B cell (primary cell): ENCODE measurements around the gene RNF39. TPM values are rescaled to one million over a fixed set of nuclear protein-coding genes. Genes with fewer than 3 reads are reported as not detected.
A peak's percentile ranks its signal among the peaks of the same experiment; 100 is the strongest.

Source experiments
- ATAC-seq: fragments of 200-7000 bp; cut with Tn5 transposase; one replicate; pipeline ENCODE4 v1.10.0; 2021; ENCODE audit warnings: low read depth, mild to moderate bottlenecking, moderate number of reproducible peaks, moderate library complexity
- CTCF ChIA-PET: fragments of 350-600 bp; sonication (Branson Sonifier 250); formaldehyde crosslinking; loops from one replicate; lab custom pipeline; 2021; ENCODE audit warnings: antibody characterized with exemption, inconsistent platforms; lab: Charles Lee
- POLR2A ChIA-PET: fragments of 350-600 bp; sonication (Branson Sonifier 250); formaldehyde crosslinking; loops from one replicate; lab custom pipeline; 2021; ENCODE audit warnings: antibody characterized with exemption; lab: Charles Lee
- DNase-seq: peaks from one replicate; pipeline ENCODE4 v3.0.0; 2013
- H2AFZ ChIP-seq: 2 replicates; pipeline ENCODE4 v1.6.1; 2012; ENCODE audit warnings: mild to moderate bottlenecking, low read depth, low read length; ENCODE audit not compliant: insufficient read depth, poor library complexity, severe bottlenecking
- H3K27ac ChIP-seq, 2 donors: 1 replicate in 1 of 2; 2 replicates in 1 of 2; pipeline ENCODE4 v1.5.1; 2012 to 2013; ENCODE audit warnings: low read length in 2 of 2, mild to moderate bottlenecking in 2 of 2, moderate library complexity in 1 of 2
- H3K27me3 ChIP-seq, 4 experiments: fragments of 200-600 bp in 1 of 4; sonication (generic) in 1 of 4; replicated peaks in 1 of 4; 1 replicate in 2 of 4; 2 replicates in 2 of 4; pipeline versions ENCODE4 v1.6.1 to v1.7.0; 2013 to 2016; ENCODE audit warnings: low read length in 3 of 4, mild to moderate bottlenecking in 2 of 4, mixed read lengths in 1 of 4, moderate library complexity in 1 of 4; ENCODE audit not compliant: insufficient read depth in 4 of 4, control insufficient read depth in 3 of 4; ENCODE audit errors: control extremely low read depth in 1 of 4
- H3K36me3 ChIP-seq, 2 experiments: replicated peaks in 1 of 2; 1 replicate in 1 of 2; 2 replicates in 1 of 2; pipeline versions ENCODE4 v1.6.1 to v1.7.1; 2013; ENCODE audit warnings: low read length in 1 of 2; ENCODE audit not compliant: insufficient read depth in 2 of 2, control insufficient read depth in 1 of 2; ENCODE audit errors: control extremely low read depth in 1 of 2, extremely low read depth in 1 of 2
- H3K4me1 ChIP-seq, 2 donors: fragments of 200-600 bp in 1 of 2; sonication (generic) in 1 of 2; 1 replicate in 1 of 2; 2 replicates in 1 of 2; pipeline versions ENCODE4 v1.5.1 to v1.6.1; 2013 to 2017; ENCODE audit warnings: low read length in 2 of 2; ENCODE audit not compliant: control insufficient read depth in 2 of 2, insufficient read depth in 2 of 2
- H3K4me2 ChIP-seq: replicated peaks from 2 replicates; pipeline ENCODE3; 2012; ENCODE audit warnings: mild to moderate bottlenecking, low read depth, low read length; ENCODE audit not compliant: poor library complexity, severe bottlenecking
- H3K4me3 ChIP-seq, 5 experiments: fragments of 200-600 bp in 1 of 5; sonication (generic) in 1 of 5; 1 replicate in 3 of 5; 2 replicates in 2 of 5; pipeline versions ENCODE4 v1.5.1 to v1.7.0; 2011 to 2016; ENCODE audit warnings: low read length in 4 of 5, mild to moderate bottlenecking in 4 of 5, low read depth in 2 of 5, control low read depth in 1 of 5, moderate library complexity in 1 of 5; ENCODE audit not compliant: insufficient read depth in 1 of 5; ENCODE audit errors: control extremely low read depth in 1 of 5, extremely low read depth in 1 of 5
- H3K79me2 ChIP-seq: fragments of 200-600 bp; sonication (generic); one replicate; pipeline ENCODE4 v1.6.0; 2016; ENCODE audit warnings: low read length; ENCODE audit not compliant: control insufficient read depth, insufficient read depth
- H3K9ac ChIP-seq: fragments of 200-600 bp; sonication (generic); 2 replicates; pipeline ENCODE4 v1.6.1; 2017; ENCODE audit warnings: mild to moderate bottlenecking, low read length, moderate library complexity
- H3K9me3 ChIP-seq, 3 donors: one replicate each; pipeline versions ENCODE4 v1.6.1 to v1.7.1; 2013; ENCODE audit warnings: low read length in 2 of 3; ENCODE audit not compliant: control insufficient read depth in 2 of 3, insufficient read depth in 1 of 3; ENCODE audit errors: control extremely low read depth in 1 of 3
- H4K20me1 ChIP-seq: 2 replicates; pipeline ENCODE4 v1.6.0; 2012; ENCODE audit warnings: mild to moderate bottlenecking, low read length; ENCODE audit not compliant: insufficient read depth, control insufficient read depth, poor library complexity, severe bottlenecking
- H3K27ac Mint-ChIP-seq: one replicate; pipeline ENCODE4 v1.8.0; 2021; ENCODE audit warnings: mixed read lengths
- H3K27me3 Mint-ChIP-seq: one replicate; pipeline ENCODE4 v1.8.0; 2021; ENCODE audit warnings: mixed read lengths
- H3K4me1 Mint-ChIP-seq: one replicate; pipeline ENCODE4 v1.8.0; 2021; ENCODE audit warnings: mixed read lengths
- H3K4me3 Mint-ChIP-seq: one replicate; pipeline ENCODE4 v1.8.0; 2021; ENCODE audit warnings: mixed read lengths
- H3K9me3 Mint-ChIP-seq: one replicate; pipeline ENCODE4 v1.8.0; 2022; ENCODE audit warnings: mixed read lengths; ENCODE audit not compliant: insufficient read depth
- CTCF ChIP-seq: fragments of 200-600 bp; IDR thresholded peaks from one replicate; pipeline ENCODE4 v1.8.0; 2022; ENCODE audit warnings: antibody characterized with exemption, mild to moderate bottlenecking
- EZH2 ChIP-seq: IDR thresholded peaks from 2 replicates; pipeline ENCODE4 v1.6.1; 2012; ENCODE audit warnings: borderline replicate concordance, low read depth, mild to moderate bottlenecking, moderate library complexity, low read length; ENCODE audit not compliant: insufficient read depth, poor library complexity, severe bottlenecking
- WGBS: methylation state at CpG from one replicate; pipeline ENCODE4 v1.1.5; 2013; ENCODE audit warnings: missing lambda C conversion rate; ENCODE audit not compliant: insufficient coverage; 5-methylcytosine and 5-hydroxymethylcytosine counted together
- intact Hi-C: fragments of 100-400 bp; cut with micrococcal nuclease; formaldehyde crosslinking; loops from one replicate; pipeline ENCODE4 v1.10.0; 2022
- polyA plus RNA-seq: library from polyadenylated mRNA; depleted of rRNA; stranded (reverse); fragments of >200 nt; gene quantifications from 2 replicates; pipeline ENCODE4 v1.2.3, GENCODE V29; 2012
- small RNA-seq: library from RNA; depleted of rRNA; stranded (forward); fragments of <200 nt; gene quantifications from one replicate; pipeline ENCODE3, GENCODE V24; 2012; ENCODE audit warnings: low replicate concordance, low read depth; ENCODE audit not compliant: insufficient read length
- total RNA-seq, 2 donors: library from RNA; stranded (reverse); fragments of 120-200 nt in 1 of 2; gene quantifications; 1 replicate in 1 of 2; 2 replicates in 1 of 2; pipeline versions ENCODE4 v1.2.3 to v1.2.4, GENCODE V29; 2013 to 2022

The RNF39 gene
- total and polyA plus RNA-seq, 2 donors (not counting 1 experiment from before 2014, with no cell fraction given): not detected

DNA sequence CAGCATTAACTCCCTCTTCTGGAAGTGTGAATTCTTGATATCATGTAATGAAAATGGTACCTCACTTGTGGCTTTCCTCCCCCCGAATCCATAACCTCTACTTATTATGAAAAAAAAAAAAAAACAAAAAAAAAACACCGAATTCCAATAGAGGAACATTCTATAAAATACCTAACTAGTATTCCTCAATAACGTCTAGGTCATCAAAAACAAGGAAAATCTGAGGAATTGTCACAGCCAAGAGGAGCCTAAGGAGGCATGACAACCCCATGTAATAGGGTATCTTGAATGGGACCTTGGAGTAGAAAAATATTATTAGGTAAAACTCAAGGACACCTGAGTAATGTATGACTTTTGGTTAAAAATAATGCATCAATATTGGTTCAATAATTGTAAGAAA lies 53.4 kb downstream of the RNF39 start:
- H3K4me3 Mint-ChIP-seq: no peak overlapping the region
- Histone ChIP-seq H3K4me1 (peaks cover 7 to 14% of the 10 kb centered on the region in 2 donors), H3K4me2 (no peak overlapping the region), H3K36me3 (no peaks in the 10 kb centered on the region), H3K27me3 (no peaks in the 10 kb centered on the region), H2AFZ (no peak overlapping the region), H3K9ac (no peak overlapping the region), H3K27ac (no peak overlapping the region), H3K4me3 (no peak overlapping the region), H4K20me1 (no peaks in the 10 kb centered on the region), H3K79me2 (no peaks in the 10 kb centered on the region), H3K9me3 (no peaks in the 10 kb centered on the region)
- no peak overlapping the region for H3K27ac Mint-ChIP-seq
- WGBS: no CpG with 5 or more reads among the region's 3 CpGs
- ATAC-seq (no peak), DNase-seq (no peak)
- peaks cover 10% of the 10 kb centered on the region for H3K4me1 Mint-ChIP-seq
- ChIA-PET CTCF (interaction anchor here (0.7 to 1.2 kb wide), 2 partner anchors 10 to 1913 kb away, joined by 3 read pairs; no protein-coding TSS in a partner anchor), POLR2A (no interaction called here)
- no peaks in the 10 kb centered on the region for H3K9me3 Mint-ChIP-seq
- no peaks in the 10 kb centered on the region for H3K27me3 Mint-ChIP-seq
- TF ChIP-seq EZH2 (no peak), CTCF (no peak)
- intact Hi-C loops: no loop called here

GRCh38 chr6:30020626-30021025 lies 54.9 kb downstream of the RNF39 start:
- H3K27me3 ChIP-seq: no peaks in the 10 kb centered on the region
- ChIA-PET POLR2A (no interaction called here), CTCF (interaction anchor here (0.7 kb wide), 1 partner anchor 219 kb away, joined by 4 read pairs; no protein-coding TSS in a partner anchor)
- Mint-ChIP-seq H3K9me3 (no peaks in the 10 kb centered on the region), H3K27me3 (no peaks in the 10 kb centered on the region), H3K4me1 (peaks cover 10% of the 10 kb centered on the region), H3K27ac (no peak overlapping the region), H3K4me3 (no peak overlapping the region)
- TF ChIP-seq EZH2: no peak
- TF ChIP-seq CTCF: no peak
- H3K36me3 ChIP-seq: no peaks in the 10 kb centered on the region
- H3K9me3 ChIP-seq: no peaks in the 10 kb centered on the region
- H2AFZ ChIP-seq: no peak overlapping the region
- no peaks in the 10 kb centered on the region for H4K20me1 ChIP-seq
- H3K9ac ChIP-seq: no peak overlapping the region
- ATAC-seq (no peak), DNase-seq (peak; percentile 24)
- H3K4me2 ChIP-seq: no peak overlapping the region
- H3K27ac ChIP-seq: no peak overlapping the region
- no peak overlapping the region for H3K4me3 ChIP-seq
- H3K4me1 ChIP-seq: peaks cover 7 to 14% of the 10 kb centered on the region in 2 donors
- intact Hi-C loops: no loop called here
- WGBS: no CpG with 5 or more reads among the region's 1 CpG
- H3K79me2 ChIP-seq: no peaks in the 10 kb centered on the region

Small RNA genes within 50 kb of the gene (small RNA-seq; reads per million reads assigned to genes)
- not detected for gene RF02218
- not detected for gene RF02219
- not detected for gene RF02220

Other genes with a start within 250 kb of the RNF39 start
- 6.4 and 8.8 TPM in 2 replicates for gene HLA-G, start 247.9 kb downstream of the RNF39 start, total RNA-seq
- 1.2 and 3.2 TPM in 2 replicates for gene HLA-G, start 247.9 kb downstream of the RNF39 start, polyA plus RNA-seq
- gene HLA-A, start 133.2 kb downstream of the RNF39 start, total RNA-seq: 1,591 and 1,607 TPM in 2 replicates
- gene HLA-A, start 133.2 kb downstream of the RNF39 start, polyA plus RNA-seq: 1,420 and 2,454 TPM in 2 replicates
- 38.8 and 39.7 TPM in 2 replicates for gene POLR1H, start 14.5 kb downstream of the RNF39 start, total RNA-seq
- 67.9 and 71.0 TPM in 2 replicates for gene POLR1H, start 14.5 kb downstream of the RNF39 start, polyA plus RNA-seq
- 44.8 and 49.5 TPM in 2 replicates for gene PPP1R11, start 8.6 kb downstream of the RNF39 start, total RNA-seq
- gene PPP1R11, start 8.6 kb downstream of the RNF39 start, polyA plus RNA-seq: 47.8 and 48.7 TPM in 2 replicates
- gene TRIM31, start 37.3 kb upstream of the RNF39 start, total RNA-seq: not detected in 2 replicates
- gene TRIM31, start 37.3 kb upstream of the RNF39 start, polyA plus RNA-seq: not detected in 2 replicates
- not detected in 2 replicates for gene TRIM40, start 60.4 kb upstream of the RNF39 start, total RNA-seq
- gene TRIM40, start 60.4 kb upstream of the RNF39 start, polyA plus RNA-seq: not detected in 2 replicates
- not detected in 2 replicates for gene TRIM10, start 85.4 kb upstream of the RNF39 start, total RNA-seq
- gene TRIM10, start 85.4 kb upstream of the RNF39 start, polyA plus RNA-seq: not detected in 2 replicates
- not detected in 2 replicates for gene TRIM15, start 87.8 kb upstream of the RNF39 start, total RNA-seq
- gene TRIM15, start 87.8 kb upstream of the RNF39 start, polyA plus RNA-seq: not detected in 2 replicates
- 65.3 and 73.2 TPM in 2 replicates for gene TRIM26, start 137.6 kb upstream of the RNF39 start, total RNA-seq
- gene TRIM26, start 137.6 kb upstream of the RNF39 start, polyA plus RNA-seq: 49.5 and 60.3 TPM in 2 replicates